IMR-90 (cell line): ENCODE measurements around the gene PRPSAP1. TPM values are rescaled to one million over a fixed set of nuclear protein-coding genes. Genes with fewer than 3 reads are reported as not detected.
A peak's percentile ranks its signal among the peaks of the same experiment; 100 is the strongest.

ENCODE experiments used
- ATAC-seq: fragments of 200-7000 bp; cut with Tn5 transposase; 2 replicates; pipeline ENCODE4 v1.9.1; 2020; ENCODE audit warnings: low read depth, mild to moderate bottlenecking, moderate library complexity
- BruUV-seq: library from RNA; stranded (reverse); fragments of 400-500 nt; replicated peaks from 2 replicates; lab custom pipeline; 2021; lab: Mats Ljungman, UMichigan
- CTCF ChIA-PET: fragments of 300-600 bp; formaldehyde crosslinking; extraction: SDS; loops from one replicate; lab custom pipeline; 2021; ENCODE audit warnings: antibody characterized with exemption; lab: Yijun Ruan, JAX
- POLR2A ChIA-PET: fragments of 300-600 bp; sonication (Branson Sonifier 250); formaldehyde crosslinking; loops from one replicate; lab custom pipeline; 2022; ENCODE audit warnings: antibody characterized with exemption; ENCODE audit not compliant: unreplicated experiment; lab: Charles Lee
- DNase-seq: peaks from one replicate; pipeline ENCODE4 v3.0.0; 2013
- H2AFZ ChIP-seq: replicated peaks from 2 replicates; pipeline ENCODE3; 2013; ENCODE audit warnings: low read length, mild to moderate bottlenecking; ENCODE audit not compliant: poor library complexity
- H2AK5ac ChIP-seq: 2 replicates; pipeline ENCODE4 v1.6.1; 2013; ENCODE audit warnings: low read depth, low read length, inconsistent platforms
- H2AK9ac ChIP-seq: replicated peaks from 2 replicates; pipeline ENCODE3; 2013; ENCODE audit warnings: mild to moderate bottlenecking, low read depth, low read length, moderate library complexity; ENCODE audit not compliant: poor library complexity
- H2BK120ac ChIP-seq: 2 replicates; pipeline ENCODE4 v1.6.1; 2013; ENCODE audit warnings: low read depth, low read length, inconsistent platforms
- H2BK15ac ChIP-seq: 3 replicates; pipeline ENCODE4 v1.6.1; 2013; ENCODE audit warnings: low read depth, low read length, inconsistent platforms
- H2BK20ac ChIP-seq: 2 replicates; pipeline ENCODE4 v1.6.1; 2013; ENCODE audit warnings: low read depth, mild to moderate bottlenecking, inconsistent platforms, low read length, moderate library complexity
- H2BK5ac ChIP-seq: 2 replicates; pipeline ENCODE4 v1.6.1; 2013; ENCODE audit warnings: mild to moderate bottlenecking, low read depth, low read length, inconsistent platforms; ENCODE audit not compliant: poor library complexity, severe bottlenecking
- H3K14ac ChIP-seq: replicated peaks from 2 replicates; pipeline ENCODE4 v1.6.1; 2013; ENCODE audit warnings: low read depth, low read length, inconsistent platforms
- H3K18ac ChIP-seq: 2 replicates; pipeline ENCODE4 v1.6.1; 2013; ENCODE audit warnings: low read depth, low read length, control low read depth
- H3K23ac ChIP-seq: 2 replicates; pipeline ENCODE4 v1.6.1; 2013; ENCODE audit warnings: low read depth, low read length, inconsistent platforms
- H3K27ac ChIP-seq: 2 replicates; pipeline ENCODE4 v1.5.1; 2013; ENCODE audit warnings: mild to moderate bottlenecking, control low read depth, low read length; ENCODE audit not compliant: insufficient read depth
- H3K27me3 ChIP-seq: 2 replicates; pipeline ENCODE4 v1.6.1; 2013; ENCODE audit warnings: low read length; ENCODE audit not compliant: control insufficient read depth, insufficient read depth
- H3K36me3 ChIP-seq: 2 replicates; pipeline ENCODE4 v1.6.1; 2013; ENCODE audit warnings: low read length, mixed read lengths; ENCODE audit not compliant: control insufficient read depth, insufficient read depth
- H3K4ac ChIP-seq: 2 replicates; pipeline ENCODE4 v1.6.1; 2013; ENCODE audit warnings: low read depth, low read length, inconsistent platforms
- H3K4me1 ChIP-seq: 2 replicates; pipeline ENCODE4 v1.6.1; 2013; ENCODE audit warnings: low read length, mixed read lengths; ENCODE audit not compliant: control insufficient read depth, insufficient read depth
- H3K4me2 ChIP-seq: 2 replicates; pipeline ENCODE4 v1.6.1; 2013; ENCODE audit warnings: low read depth, mild to moderate bottlenecking, control low read depth, low read length, moderate library complexity
- H3K4me3 ChIP-seq: 2 replicates; pipeline ENCODE4 v1.5.1; 2013; ENCODE audit warnings: low read depth, mild to moderate bottlenecking, control low read depth, low read length, moderate library complexity; ENCODE audit not compliant: insufficient read depth
- H3K56ac ChIP-seq: 2 replicates; pipeline ENCODE4 v1.6.1; 2013; ENCODE audit warnings: low read length, inconsistent platforms; ENCODE audit not compliant: insufficient read depth; ENCODE audit errors: extremely low read depth
- H3K79me1 ChIP-seq, 2 experiments: 2 replicates each; pipeline ENCODE4 v1.6.1; 2013; ENCODE audit warnings: low read length in 2 of 2, inconsistent platforms in 1 of 2, low read depth in 1 of 2
- H3K9ac ChIP-seq: 2 replicates; pipeline ENCODE4 v1.6.1; 2013; ENCODE audit warnings: low read depth, low read length, control low read depth
- H3K9me1 ChIP-seq: 2 replicates; pipeline ENCODE4 v1.6.1; 2013; ENCODE audit warnings: low read length, inconsistent platforms; ENCODE audit not compliant: insufficient read depth
- H3K9me3 ChIP-seq: 2 replicates; pipeline ENCODE4 v1.6.1; 2013; ENCODE audit warnings: low read length; ENCODE audit not compliant: control insufficient read depth, insufficient read depth
- H4K20me1 ChIP-seq: 2 replicates; pipeline ENCODE4 v1.6.1; 2013; ENCODE audit warnings: low read length, inconsistent platforms; ENCODE audit not compliant: insufficient read depth
- H4K5ac ChIP-seq: 2 replicates; pipeline ENCODE4 v1.6.1; 2013; ENCODE audit warnings: mild to moderate bottlenecking, low read depth, low read length, control low read depth
- H4K8ac ChIP-seq, 2 experiments: 2 replicates each; pipeline ENCODE4 v1.6.1; 2013; ENCODE audit warnings: low read depth in 2 of 2, low read length in 2 of 2, control low read depth in 1 of 2, inconsistent platforms in 1 of 2
- H4K91ac ChIP-seq: 2 replicates; pipeline ENCODE4 v1.6.1; 2013; ENCODE audit warnings: low read depth, low read length, inconsistent platforms; ENCODE audit not compliant: insufficient read depth
- BHLHE40 ChIP-seq: fragments of 150-350 bp; IDR thresholded peaks from 2 replicates; pipeline ENCODE4 v1.6.1; 2016; ENCODE audit warnings: mild to moderate bottlenecking, low read depth, low read length
- CEBPB ChIP-seq: IDR thresholded peaks from 2 replicates; pipeline ENCODE4 v1.6.1; 2012; ENCODE audit warnings: low read depth, low read length, improper control_type of control experiment
- CHD1 ChIP-seq: IDR thresholded peaks from 2 replicates; pipeline ENCODE4 v1.6.1; 2012; ENCODE audit warnings: low read depth, low read length, improper control_type of control experiment
- FOS ChIP-seq: fragments of 150-350 bp; IDR thresholded peaks from 2 replicates; pipeline ENCODE4 v1.6.1; 2016; ENCODE audit warnings: low read depth, low read length
- MAFK ChIP-seq: IDR thresholded peaks from 2 replicates; pipeline ENCODE4 v1.6.1; 2012; ENCODE audit warnings: low read depth, low read length, improper control_type of control experiment
- MAZ ChIP-seq: IDR thresholded peaks from 2 replicates; pipeline ENCODE4 v1.6.1; 2012; ENCODE audit warnings: low read depth, mild to moderate bottlenecking, low read length, improper control_type of control experiment, moderate library complexity, borderline replicate concordance
- MXI1 ChIP-seq: IDR thresholded peaks from 2 replicates; pipeline ENCODE4 v1.6.1; 2012; ENCODE audit warnings: low read depth, mild to moderate bottlenecking, low read length, moderate library complexity, borderline replicate concordance
- NFE2L2 ChIP-seq: fragments of 150-350 bp; IDR thresholded peaks from 2 replicates; pipeline ENCODE4 v1.6.1; 2016; ENCODE audit warnings: low read depth, mild to moderate bottlenecking, low read length
- POLR2A ChIP-seq: IDR thresholded peaks from 2 replicates; pipeline ENCODE4 v1.6.1; 2012; ENCODE audit warnings: mild to moderate bottlenecking, low read depth, low read length
- RAD21 ChIP-seq: IDR thresholded peaks from 2 replicates; pipeline ENCODE4 v1.6.1; 2012; ENCODE audit warnings: low read length, improper control_type of control experiment
- RCOR1 ChIP-seq: IDR thresholded peaks from 2 replicates; pipeline ENCODE4 v1.6.1; 2012; ENCODE audit warnings: mild to moderate bottlenecking, low read length, improper control_type of control experiment; ENCODE audit not compliant: insufficient replicate concordance
- RFX5 ChIP-seq: IDR thresholded peaks from 2 replicates; pipeline ENCODE4 v1.8.0; 2012; ENCODE audit warnings: low read depth, mild to moderate bottlenecking, low read length, moderate library complexity
- SMC3 ChIP-seq: fragments of 150-350 bp; IDR thresholded peaks from 2 replicates; pipeline ENCODE4 v1.6.1; 2016; ENCODE audit warnings: low read depth, mild to moderate bottlenecking, antibody characterized with exemption, low read length, moderate library complexity
- USF2 ChIP-seq: fragments of 150-350 bp; IDR thresholded peaks from 2 replicates; pipeline ENCODE4 v1.6.1; 2017; ENCODE audit warnings: mild to moderate bottlenecking, antibody characterized with exemption, low read length, low read depth
- WGBS, 2 experiments: methylation state at CpG; one replicate each; pipeline versions ENCODE4 v1.1.5 to v1.1.7; 2013; ENCODE audit warnings: missing lambda C conversion rate in 2 of 2; ENCODE audit not compliant: insufficient read length in 1 of 2; ENCODE audit errors: extremely low coverage in 2 of 2; 5-methylcytosine and 5-hydroxymethylcytosine counted together
- dilution Hi-C: fragments of 300-500 bp; cut with HindIII; formaldehyde crosslinking; loops from one replicate; pipeline ENCODE4 v1.14.3; 2018; ENCODE audit warnings: low sequenced_read_pairs; ENCODE audit not compliant: unreplicated experiment
- in situ Hi-C: fragments of 300-500 bp; cut with MboI; formaldehyde crosslinking; loops from 3 replicates; pipeline ENCODE4 v1.14.3; 2019; ENCODE audit warnings: low sequenced_read_pairs, inconsistent platforms, mixed read lengths
- intact Hi-C: fragments of 100-400 bp; cut with micrococcal nuclease; formaldehyde crosslinking; loops from 2 replicates; pipeline ENCODE4 v1.10.0; 2022
- polyA plus RNA-seq, 3 experiments: library from polyadenylated mRNA; depleted of rRNA; stranded (reverse); fragments of >200 nt; gene quantifications; 2 replicates each; pipeline ENCODE4 v1.2.3, GENCODE V29; 2012; ENCODE audit warnings: low replicate concordance in 1 of 3
- total RNA-seq: library from RNA; depleted of rRNA; stranded (reverse); fragments of >200 nt; gene quantifications from 2 replicates; pipeline ENCODE4 v1.2.3, GENCODE V29; 2012
- TF ChIP-seq, protein P1 (sequence below): fragments of 150-350 bp; IDR thresholded peaks from 2 replicates; pipeline ENCODE4 v1.6.1; 2016; ENCODE audit warnings: low read depth, mild to moderate bottlenecking, low read length, moderate library complexity, borderline replicate concordance
- TF ChIP-seq, protein P2 (sequence below): conservative IDR thresholded peaks from 2 replicates; pipeline ENCODE4 v1.5.1; 2012; ENCODE audit warnings: mild to moderate bottlenecking, low read depth, low read length, improper control_type of control experiment

PRPSAP1 gene
- total and polyA plus RNA-seq, 2 of the 4 experiments (the other 2 are of a cell fraction) = 34.4 to 48.6 TPM

GRCh38 chr17:76367642-76368041, 13.9 kb upstream of the PRPSAP1 start:
- peaks cover 23% of the 10 kb centered on the region for H3K4me1 ChIP-seq
- no peak overlapping the region for H2AFZ ChIP-seq
- peaks cover 0 to 22% of the 10 kb centered on the region in 2 experiments; a peak in 2 of 4 replicates for H3K79me1 ChIP-seq
- no peak overlapping the region for H3K27ac ChIP-seq
- no peak overlapping the region for H4K91ac ChIP-seq
- H3K36me3 ChIP-seq = no peaks in the 10 kb centered on the region
- no peaks in the 10 kb centered on the region for H3K27me3 ChIP-seq
- no peak overlapping the region for H3K18ac ChIP-seq
- H2BK5ac ChIP-seq = no peak overlapping the region
- in situ Hi-C loops = no loop called here
- H3K4me3 ChIP-seq = no peak overlapping the region
- CTCF ChIA-PET = interaction anchor here (1.2 kb wide), 1 partner anchor 16 kb away, joined by 3 read pairs; no protein-coding TSS in a partner anchor
- POLR2A ChIA-PET = no interaction called here
- H3K14ac ChIP-seq = 0 out of 2 replicates have a peak overlapping the region, but pooled peaks have one; percentile 30
- no peak for ATAC-seq
- no peak overlapping the region for H3K4me2 ChIP-seq
- dilution Hi-C loops = no loop called here
- H2AK9ac ChIP-seq = no peak overlapping the region
- no peaks in the 10 kb centered on the region for H3K9me3 ChIP-seq
- H3K9ac ChIP-seq = no peak overlapping the region
- H4K20me1 ChIP-seq = peaks cover 3% of the 10 kb centered on the region; the same call in 1 of the 2 replicates
- H4K8ac ChIP-seq = no peak overlapping the region; a peak in 1 of 4 replicates
- H3K9me1 ChIP-seq = peaks cover 11% of the 10 kb centered on the region
- no peak overlapping the region for H2BK15ac ChIP-seq
- no peak for DNase-seq
- TF ChIP-seq RFX5 = no peak
- TF ChIP-seq POLR2A = no peak
- TF ChIP-seq MAZ = no peak
- TF ChIP-seq, protein P1, sequence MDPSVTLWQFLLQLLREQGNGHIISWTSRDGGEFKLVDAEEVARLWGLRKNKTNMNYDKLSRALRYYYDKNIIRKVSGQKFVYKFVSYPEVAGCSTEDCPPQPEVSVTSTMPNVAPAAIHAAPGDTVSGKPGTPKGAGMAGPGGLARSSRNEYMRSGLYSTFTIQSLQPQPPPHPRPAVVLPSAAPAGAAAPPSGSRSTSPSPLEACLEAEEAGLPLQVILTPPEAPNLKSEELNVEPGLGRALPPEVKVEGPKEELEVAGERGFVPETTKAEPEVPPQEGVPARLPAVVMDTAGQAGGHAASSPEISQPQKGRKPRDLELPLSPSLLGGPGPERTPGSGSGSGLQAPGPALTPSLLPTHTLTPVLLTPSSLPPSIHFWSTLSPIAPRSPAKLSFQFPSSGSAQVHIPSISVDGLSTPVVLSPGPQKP = no peak
- TF ChIP-seq, protein P2, sequence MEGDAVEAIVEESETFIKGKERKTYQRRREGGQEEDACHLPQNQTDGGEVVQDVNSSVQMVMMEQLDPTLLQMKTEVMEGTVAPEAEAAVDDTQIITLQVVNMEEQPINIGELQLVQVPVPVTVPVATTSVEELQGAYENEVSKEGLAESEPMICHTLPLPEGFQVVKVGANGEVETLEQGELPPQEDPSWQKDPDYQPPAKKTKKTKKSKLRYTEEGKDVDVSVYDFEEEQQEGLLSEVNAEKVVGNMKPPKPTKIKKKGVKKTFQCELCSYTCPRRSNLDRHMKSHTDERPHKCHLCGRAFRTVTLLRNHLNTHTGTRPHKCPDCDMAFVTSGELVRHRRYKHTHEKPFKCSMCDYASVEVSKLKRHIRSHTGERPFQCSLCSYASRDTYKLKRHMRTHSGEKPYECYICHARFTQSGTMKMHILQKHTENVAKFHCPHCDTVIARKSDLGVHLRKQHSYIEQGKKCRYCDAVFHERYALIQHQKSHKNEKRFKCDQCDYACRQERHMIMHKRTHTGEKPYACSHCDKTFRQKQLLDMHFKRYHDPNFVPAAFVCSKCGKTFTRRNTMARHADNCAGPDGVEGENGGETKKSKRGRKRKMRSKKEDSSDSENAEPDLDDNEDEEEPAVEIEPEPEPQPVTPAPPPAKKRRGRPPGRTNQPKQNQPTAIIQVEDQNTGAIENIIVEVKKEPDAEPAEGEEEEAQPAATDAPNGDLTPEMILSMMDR = no peak
- no peak for TF ChIP-seq USF2
- TF ChIP-seq BHLHE40 = no peak
- no peak for TF ChIP-seq SMC3
- TF ChIP-seq FOS = no peak
- no peak for TF ChIP-seq MXI1
- no peak for TF ChIP-seq MAFK
- no peak for TF ChIP-seq RAD21
- no peak for TF ChIP-seq CEBPB
- no peak for TF ChIP-seq NFE2L2
- no peak for TF ChIP-seq CHD1
- no peak for TF ChIP-seq RCOR1
- H4K5ac ChIP-seq = no peak overlapping the region
- WGBS, 2 experiments = 60% methylated on average over 1 of the region's 6 CpGs; no CpG with 5 or more reads in 1 of the 2 experiments
- H3K4ac ChIP-seq = 0 out of 2 replicates have a peak overlapping the region, but pooled peaks have one; percentile 34
- no peak overlapping the region for H3K56ac ChIP-seq
- no TSS peak for BruUV-seq
- H2BK20ac ChIP-seq = peak overlapping the region; percentile 3; the same call in 1 of the 2 replicates
- peak overlapping the region; percentile 46 for H2AK5ac ChIP-seq
- H2BK120ac ChIP-seq = peak overlapping the region; percentile 4; the same call in 1 of the 2 replicates
- no peak overlapping the region for H3K23ac ChIP-seq
- intact Hi-C loops = no loop called here
